ENCODE results near the gene EXD3.
A peak's percentile ranks its signal among the peaks of the same experiment; 100 is the strongest.

The EXD3 gene

DNA sequence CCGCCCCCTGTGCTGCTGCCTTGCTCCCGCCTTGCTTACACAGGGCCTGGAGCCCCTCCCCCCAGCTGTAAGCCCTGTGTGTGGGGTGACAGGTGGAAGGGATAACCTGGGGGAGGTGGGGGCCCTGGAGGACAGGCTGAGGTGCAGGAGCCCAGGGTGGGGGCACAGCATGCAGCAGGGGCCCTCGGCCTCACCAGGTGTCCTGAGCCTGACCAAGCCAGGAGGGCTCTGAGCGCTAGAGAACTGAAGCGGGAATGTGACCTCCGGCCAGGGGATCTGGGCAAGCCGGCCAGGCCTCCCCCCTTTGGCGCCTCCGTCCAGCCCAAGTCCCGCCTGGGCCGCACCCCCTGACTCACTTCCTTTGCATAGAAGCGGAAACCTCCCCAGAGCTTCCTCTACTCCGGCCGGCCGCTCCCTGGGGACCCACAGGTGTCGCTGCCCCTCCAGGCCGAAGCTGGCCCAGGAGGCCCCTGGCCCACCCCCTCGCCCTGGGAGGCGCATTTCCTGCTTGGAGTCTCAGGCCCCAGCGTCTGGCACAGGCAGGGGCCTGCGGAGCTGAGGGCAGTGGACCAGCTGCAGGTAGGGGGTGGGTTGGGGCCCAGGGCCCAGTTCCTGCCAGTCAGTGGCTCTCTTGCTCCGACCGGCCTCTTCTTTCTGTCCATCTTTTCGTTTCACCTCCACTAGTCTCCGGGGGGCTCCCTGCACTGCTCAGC is 145.5 kb downstream of the EXD3 start, which contains the start of gene TOR4A:
Gene TOR4A (plus strand): TSS at position 398 of the 713 bp plus-strand sequence. CDS start 964 bp downstream, outside the sequence.
- H3K27me3 ChIP-seq (replicated peaks; ENCODE audit: insufficient read depth, low read length): no peaks in the 10 kb centered on the region
- TF ChIP-seq CTCF (IDR thresholded peaks at IDR 0.05; ENCODE audit: low read length) (peak; percentile 35), EZH2phosphoT487 (IDR thresholded peaks at IDR 0.05; ENCODE audit: low read length) (no peak), EZH2 (optimal IDR thresholded peaks at IDR 0.05; ENCODE audit: low read depth, low read length) (no peak)
- H3K9ac ChIP-seq (ENCODE audit: low read length): peak within 1 kb of the TSS; percentile 70
- DNase-seq: peak; percentile 73
- peak within 1 kb of the TSS; percentile 74 for H3K4me3 ChIP-seq (ENCODE audit: low read length)
- peaks cover 8% of the 10 kb centered on the region; the same call in 1 of the 2 replicates for H3K79me2 ChIP-seq (ENCODE audit: low read length)
- H2AFZ ChIP-seq (ENCODE audit: low read length): peak within 1 kb of the TSS; percentile 75
- H4K20me1 ChIP-seq (ENCODE audit: insufficient read depth, low read length): no peaks in the 10 kb centered on the region
- H3K4me2 ChIP-seq (ENCODE audit: low read depth, low read length): peak within 1 kb of the TSS; percentile 79
- H3K9me3 ChIP-seq (replicated peaks; ENCODE audit: insufficient read depth, low read length): no peaks in the 10 kb centered on the region
- no peaks in the 10 kb centered on the region for H3F3A ChIP-seq (ENCODE audit: insufficient read depth, low read length)
- peaks cover 3% of the 10 kb centered on the region; the same call in 1 of the 2 replicates for H3K4me1 ChIP-seq (ENCODE audit: low read length)
- peak within 1 kb of the TSS; percentile 10; the same call in 1 of the 2 replicates for H3K27ac ChIP-seq (ENCODE audit: low read length)
- no peaks in the 10 kb centered on the region for H3K9me2 ChIP-seq (replicated peaks; ENCODE audit: insufficient read depth, low read length)
- H3K36me3 ChIP-seq (replicated peaks; ENCODE audit: insufficient read depth, low read length): no peaks in the 10 kb centered on the region

GRCh38 chr9:137276473-137277328 is 146.3 kb downstream of the EXD3 start:
- Histone ChIP-seq H3K4me1 (ENCODE audit: low read length) (peaks cover 3% of the 10 kb centered on the region; the same call in 1 of the 2 replicates), H3K79me2 (ENCODE audit: low read length) (peaks cover 8% of the 10 kb centered on the region; the same call in 1 of the 2 replicates), H4K20me1 (ENCODE audit: insufficient read depth, low read length) (no peaks in the 10 kb centered on the region), H3K4me3 (ENCODE audit: low read length) (no peak overlapping the region; the same call in 1 of the 2 replicates), H2AFZ (ENCODE audit: low read length) (peak overlapping the region; percentile 75; the same call in 1 of the 2 replicates), H3K36me3 (replicated peaks; ENCODE audit: insufficient read depth, low read length) (no peaks in the 10 kb centered on the region), H3K9me3 (replicated peaks; ENCODE audit: insufficient read depth, low read length) (no peaks in the 10 kb centered on the region), H3K9ac (ENCODE audit: low read length) (peak overlapping the region; percentile 70; the same call in 1 of the 2 replicates), H3K4me2 (ENCODE audit: low read depth, low read length) (peak overlapping the region; percentile 79; the same call in 1 of the 2 replicates), H3F3A (ENCODE audit: insufficient read depth, low read length) (no peaks in the 10 kb centered on the region), H3K27ac (ENCODE audit: low read length) (no peak overlapping the region), H3K27me3 (replicated peaks; ENCODE audit: insufficient read depth, low read length) (no peaks in the 10 kb centered on the region), H3K9me2 (replicated peaks; ENCODE audit: insufficient read depth, low read length) (no peaks in the 10 kb centered on the region)
- no peak for DNase-seq
- TF ChIP-seq CTCF (IDR thresholded peaks at IDR 0.05; ENCODE audit: low read length): no peak
- no peak for TF ChIP-seq EZH2phosphoT487 (IDR thresholded peaks at IDR 0.05; ENCODE audit: low read length)
- no peak for TF ChIP-seq EZH2 (optimal IDR thresholded peaks at IDR 0.05; ENCODE audit: low read depth, low read length)

DNA sequence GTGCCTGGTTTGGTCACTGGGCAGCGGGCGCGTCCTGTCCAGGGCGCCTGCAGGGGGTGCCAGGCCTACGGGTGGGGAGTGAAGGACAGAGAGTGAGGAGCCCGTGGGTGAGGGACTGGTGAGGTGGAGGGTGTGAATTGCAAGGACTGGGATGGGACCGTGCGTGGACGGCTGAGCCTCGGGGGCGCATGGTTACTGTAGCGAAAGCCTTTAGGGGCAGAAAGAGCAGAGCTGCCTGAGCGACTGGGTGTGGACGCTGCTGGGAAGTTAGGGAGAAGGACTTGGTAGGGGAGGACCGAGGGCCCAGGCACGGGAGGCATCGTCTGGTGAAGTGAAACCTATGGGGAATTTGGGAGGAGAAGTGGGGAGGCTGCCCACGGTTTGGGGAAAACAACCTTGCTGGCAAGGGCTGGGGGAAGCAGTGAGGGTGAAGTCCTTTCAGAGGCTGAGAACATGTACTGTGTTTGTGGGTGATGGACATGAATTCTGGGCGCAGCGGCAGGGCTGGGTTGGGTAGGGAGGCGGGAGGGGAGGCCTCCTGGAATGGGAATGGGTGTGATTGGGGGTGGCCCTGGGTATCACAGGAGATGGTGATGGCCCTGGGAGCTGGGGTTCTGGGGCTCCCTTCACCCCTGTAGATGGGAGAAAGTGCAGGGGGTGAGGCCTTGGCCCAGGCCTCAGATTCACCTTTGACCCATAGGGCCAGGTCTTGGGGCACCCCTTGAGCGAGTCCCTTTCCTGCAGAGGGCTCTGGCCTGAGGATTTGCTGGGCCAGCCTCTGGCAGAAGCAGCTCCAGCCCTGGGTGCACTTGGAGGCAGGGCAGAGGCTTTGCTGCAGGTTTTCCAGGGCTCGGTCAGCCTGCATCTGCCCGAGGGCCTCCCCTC is 147.1 kb downstream of the EXD3 start:
- H3K4me2 ChIP-seq (ENCODE audit: low read depth, low read length): no peak overlapping the region

More for the DNA sequence above, 147.1 kb downstream of the EXD3 start:
- Histone ChIP-seq H3K27ac (ENCODE audit: low read length) (no peak overlapping the region), H3K27me3 (replicated peaks; ENCODE audit: insufficient read depth, low read length) (no peaks in the 10 kb centered on the region), H3K9me2 (replicated peaks; ENCODE audit: insufficient read depth, low read length) (no peaks in the 10 kb centered on the region), H2AFZ (ENCODE audit: low read length) (no peak overlapping the region), H3F3A (ENCODE audit: insufficient read depth, low read length) (no peaks in the 10 kb centered on the region), H3K9ac (ENCODE audit: low read length) (no peak overlapping the region), H3K4me1 (ENCODE audit: low read length) (peaks cover 3% of the 10 kb centered on the region; the same call in 1 of the 2 replicates), H3K79me2 (ENCODE audit: low read length) (peaks cover 8% of the 10 kb centered on the region; the same call in 1 of the 2 replicates), H3K4me3 (ENCODE audit: low read length) (no peak overlapping the region), H3K9me3 (replicated peaks; ENCODE audit: insufficient read depth, low read length) (no peaks in the 10 kb centered on the region), H3K36me3 (replicated peaks; ENCODE audit: insufficient read depth, low read length) (no peaks in the 10 kb centered on the region), H4K20me1 (ENCODE audit: insufficient read depth, low read length) (no peaks in the 10 kb centered on the region)
- TF ChIP-seq EZH2 (optimal IDR thresholded peaks at IDR 0.05; ENCODE audit: low read depth, low read length) (no peak), EZH2phosphoT487 (IDR thresholded peaks at IDR 0.05; ENCODE audit: low read length) (no peak), CTCF (IDR thresholded peaks at IDR 0.05; ENCODE audit: low read length) (no peak)
- DNase-seq: no peak
